Activated T-helper 1 cell treated with anti-CD3 and anti-CD28 coated beads, Interleukin-2, amount 50 U/mL, for 16 hours (primary cell): Measurements from ENCODE around the gene TMCO2.

Experiments
- DNase-seq, 2 donors: peaks; one replicate each; pipeline ENCODE4 v3.0.0-alpha.2; 2020; ENCODE audit warnings: low read depth in 1 of 2, low spot score in 1 of 2

Gene TMCO2

GRCh38 chr1:40257688-40258444 is 10.1 kb downstream of the TMCO2 start, which contains the start of gene ZMPSTE24:
Gene ZMPSTE24 (plus strand): TSS chr1:40258236. CDS start chr1:40258272, 36 bp downstream.
- peak; percentile 90 to 95 for DNase-seq

- DNase-seq = no peak
Measured at GRCh38 chr1:40258445-40258769, 10.7 kb downstream of the TMCO2 start.

GRCh38 chr1:40264354-40264781 is 16.6 kb downstream of the TMCO2 start:
- no peak for DNase-seq

- no peak for DNase-seq
Measured at GRCh38 chr1:40265298-40265697, 17.6 kb downstream of the TMCO2 start.

GRCh38 chr1:40265919-40266318 is 18.2 kb downstream of the TMCO2 start:
- DNase-seq = no peak

- DNase-seq = no peak
Measured at GRCh38 chr1:40266786-40267535, 19.2 kb downstream of the TMCO2 start.

GRCh38 chr1:40267767-40268187 is 20.0 kb downstream of the TMCO2 start:
- DNase-seq = no peak

- DNase-seq = no peak
Measured at GRCh38 chr1:40268211-40268610, 20.5 kb downstream of the TMCO2 start.

- DNase-seq = no peak
Measured at GRCh38 chr1:40270152-40270834, 22.6 kb downstream of the TMCO2 start.

GRCh38 chr1:40272653-40273213 is 25.0 kb downstream of the TMCO2 start:
- DNase-seq = no peak

- DNase-seq = no peak
Measured at GRCh38 chr1:40273547-40274166, 25.9 kb downstream of the TMCO2 start.

- DNase-seq = no peak
Measured at GRCh38 chr1:40274331-40274730, 26.6 kb downstream of the TMCO2 start.

- no peak for DNase-seq
Measured at GRCh38 chr1:40276122-40276521, 28.4 kb downstream of the TMCO2 start.

- DNase-seq = no peak
Measured at GRCh38 chr1:40281853-40282252, 34.1 kb downstream of the TMCO2 start.

- DNase-seq = no peak
Measured at GRCh38 chr1:40291293-40291692, 43.6 kb downstream of the TMCO2 start.

- DNase-seq = no peak
Measured at GRCh38 chr1:40299366-40300248, 51.9 kb downstream of the TMCO2 start.

- DNase-seq = no peak
Measured at GRCh38 chr1:40300249-40300567, 52.5 kb downstream of the TMCO2 start.

GRCh38 chr1:40300651-40301050 is 52.9 kb downstream of the TMCO2 start:
- no peak for DNase-seq

GRCh38 chr1:40301066-40301465 is 53.3 kb downstream of the TMCO2 start:
- no peak for DNase-seq
